Breast epithelium (tissue), 4 donors: ENCODE results near the gene MON2. TPM values are rescaled to one million over a fixed set of nuclear protein-coding genes. Genes with fewer than 3 reads are reported as not detected.

Source experiments
- DNase-seq, 2 donors: peaks; one replicate each; pipeline ENCODE4 v3.0.0-alpha.2; 2019; ENCODE audit warnings: low spot score in 2 of 2
- H3K27ac ChIP-seq, 2 donors: fragments of 200-600 bp; sonication (generic) in 1 of 2; one replicate each; pipeline ENCODE4 v1.5.1; 2016 to 2019; ENCODE audit warnings: mild to moderate bottlenecking in 1 of 2
- H3K27me3 ChIP-seq, 2 donors: fragments of 200-600 bp; sonication (generic) in 1 of 2; one replicate each; pipeline versions ENCODE4 v1.5.1 to v1.6.0; 2017 to 2019; ENCODE audit warnings: control low read depth in 1 of 2, mild to moderate bottlenecking in 1 of 2
- H3K36me3 ChIP-seq: fragments of 200-600 bp; one replicate; pipeline ENCODE4 v1.5.1; 2019
- H3K4me1 ChIP-seq, 2 donors: fragments of 200-600 bp; sonication (generic); one replicate each; pipeline ENCODE4 v1.5.1; 2016 to 2019; ENCODE audit warnings: control low read depth in 1 of 2
- H3K4me3 ChIP-seq, 3 donors: fragments of 200-600 bp; sonication (generic); 1 replicate in 2 of 3; 2 replicates in 1 of 3; pipeline ENCODE4 v1.5.1; 2016 to 2019; ENCODE audit warnings: mild to moderate bottlenecking in 3 of 3, moderate library complexity in 2 of 3
- H3K9me3 ChIP-seq, 2 donors: fragments of 200-600 bp; sonication (generic) in 1 of 2; one replicate each; pipeline ENCODE4 v1.5.1; 2016 to 2019; ENCODE audit warnings: control low read depth in 1 of 2
- POLR2A ChIP-seq: fragments of 450-650 bp; IDR thresholded peaks from one replicate; pipeline ENCODE4 v1.6.1; 2016; ENCODE audit warnings: antibody characterized with exemption, mild to moderate bottlenecking, moderate library complexity
- POLR2AphosphoS5 ChIP-seq, 3 donors: sonication (generic); formaldehyde crosslinking; IDR thresholded peaks; one replicate each; pipeline ENCODE4 v1.6.1; 2017; ENCODE audit warnings: antibody characterized with exemption in 3 of 3
- intact Hi-C: fragments of 100-400 bp; cut with DNase I; formaldehyde crosslinking; loops from one replicate; pipeline ENCODE4 v1.15.1; 2023; ENCODE audit warnings: low total_unique reads
- total RNA-seq, 3 donors: library from RNA; depleted of rRNA; stranded (reverse); fragments of >200 nt; gene quantifications; one replicate each; pipeline ENCODE4 v1.1.0, GENCODE V29; 2016
- TF ChIP-seq, protein P1 (sequence below), 3 donors: fragments of 450-650 bp; IDR thresholded peaks; one replicate each; pipeline ENCODE4 v1.5.1; 2016 to 2017; ENCODE audit warnings: antibody characterized with exemption in 3 of 3, mild to moderate bottlenecking in 3 of 3, moderate library complexity in 3 of 3

Gene MON2
- total RNA-seq, 3 donors from 2014 or later: 85.0 to 162 (median 123) TPM

GRCh38 chr12:62582065-62582366 is 115.4 kb downstream of the MON2 start:
- Histone ChIP-seq H3K27me3 (no peaks in the 10 kb centered on the region), H3K9me3 (no peaks in the 10 kb centered on the region), H3K4me3 (no peak overlapping the region), H3K27ac (no peak overlapping the region), H3K4me1 (no peaks in the 10 kb centered on the region), H3K36me3 (no peaks in the 10 kb centered on the region)
- intact Hi-C loops: no loop called here
- TF ChIP-seq, protein P1, sequence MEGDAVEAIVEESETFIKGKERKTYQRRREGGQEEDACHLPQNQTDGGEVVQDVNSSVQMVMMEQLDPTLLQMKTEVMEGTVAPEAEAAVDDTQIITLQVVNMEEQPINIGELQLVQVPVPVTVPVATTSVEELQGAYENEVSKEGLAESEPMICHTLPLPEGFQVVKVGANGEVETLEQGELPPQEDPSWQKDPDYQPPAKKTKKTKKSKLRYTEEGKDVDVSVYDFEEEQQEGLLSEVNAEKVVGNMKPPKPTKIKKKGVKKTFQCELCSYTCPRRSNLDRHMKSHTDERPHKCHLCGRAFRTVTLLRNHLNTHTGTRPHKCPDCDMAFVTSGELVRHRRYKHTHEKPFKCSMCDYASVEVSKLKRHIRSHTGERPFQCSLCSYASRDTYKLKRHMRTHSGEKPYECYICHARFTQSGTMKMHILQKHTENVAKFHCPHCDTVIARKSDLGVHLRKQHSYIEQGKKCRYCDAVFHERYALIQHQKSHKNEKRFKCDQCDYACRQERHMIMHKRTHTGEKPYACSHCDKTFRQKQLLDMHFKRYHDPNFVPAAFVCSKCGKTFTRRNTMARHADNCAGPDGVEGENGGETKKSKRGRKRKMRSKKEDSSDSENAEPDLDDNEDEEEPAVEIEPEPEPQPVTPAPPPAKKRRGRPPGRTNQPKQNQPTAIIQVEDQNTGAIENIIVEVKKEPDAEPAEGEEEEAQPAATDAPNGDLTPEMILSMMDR (IDR thresholded peaks at IDR 0.05): no peak
- TF ChIP-seq POLR2A (no peak), POLR2AphosphoS5 (IDR thresholded peaks at IDR 0.05) (no peak)
- DNase-seq: no peak

DNA sequence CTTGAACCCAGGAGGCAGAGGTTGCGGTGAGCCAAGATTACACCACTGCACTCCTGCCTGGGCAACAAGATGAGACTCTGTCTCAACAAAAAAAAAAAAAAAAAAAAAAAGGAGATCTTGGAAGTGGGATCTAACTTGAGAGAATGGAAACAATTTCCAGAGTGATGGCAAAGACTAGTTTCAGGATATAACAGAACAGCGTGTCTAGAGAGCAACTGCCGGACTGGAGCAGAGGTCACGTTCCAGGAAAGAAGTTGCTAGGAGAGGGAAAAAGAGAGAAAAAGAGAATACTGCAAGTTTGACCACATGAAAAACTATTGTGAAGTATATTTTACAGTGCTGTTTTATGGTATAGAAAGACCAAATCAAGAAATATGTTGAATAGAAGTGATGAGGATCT is 118.0 kb downstream of the MON2 start:
- intact Hi-C loops: no loop called here
- Histone ChIP-seq H3K4me1 (no peaks in the 10 kb centered on the region), H3K36me3 (no peaks in the 10 kb centered on the region), H3K27ac (no peak overlapping the region), H3K9me3 (no peaks in the 10 kb centered on the region), H3K4me3 (no peak overlapping the region), H3K27me3 (no peaks in the 10 kb centered on the region)
- TF ChIP-seq POLR2A (no peak), POLR2AphosphoS5 (IDR thresholded peaks at IDR 0.05) (no peak)
- TF ChIP-seq, protein P1 (IDR thresholded peaks at IDR 0.05): no peak
- no peak for DNase-seq

GRCh38 chr12:62586850-62587249 is 120.2 kb downstream of the MON2 start:
- no peak for DNase-seq
- no peaks in the 10 kb centered on the region for H3K9me3 ChIP-seq
- H3K4me1 ChIP-seq: no peaks in the 10 kb centered on the region
- no peaks in the 10 kb centered on the region for H3K27me3 ChIP-seq
- H3K27ac ChIP-seq: no peak overlapping the region
- intact Hi-C loops: no loop called here
- no peaks in the 10 kb centered on the region for H3K36me3 ChIP-seq
- H3K4me3 ChIP-seq: no peak overlapping the region
- TF ChIP-seq POLR2A (no peak), POLR2AphosphoS5 (IDR thresholded peaks at IDR 0.05) (no peak)

DNA sequence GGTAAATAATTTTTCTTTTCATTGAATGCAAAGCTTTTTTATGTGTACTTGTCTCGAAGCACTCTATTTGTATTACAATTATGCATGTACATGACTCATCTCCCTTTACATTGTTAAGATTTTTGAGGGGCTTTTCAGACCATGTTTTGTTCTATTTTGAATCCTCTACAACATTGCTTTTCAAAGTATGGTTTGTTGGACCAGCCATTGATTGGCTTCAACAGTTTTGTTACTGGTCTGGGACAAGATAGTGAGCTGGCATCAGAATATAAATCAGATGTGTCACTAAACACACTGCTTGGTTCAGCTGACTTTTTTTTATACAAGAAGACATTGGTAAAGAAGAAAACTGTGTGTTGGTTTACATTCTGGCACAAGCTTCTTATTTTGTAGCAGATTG is 122.3 kb downstream of the MON2 start:
- Histone ChIP-seq H3K27ac (no peak overlapping the region), H3K9me3 (no peaks in the 10 kb centered on the region), H3K4me1 (no peaks in the 10 kb centered on the region), H3K27me3 (no peaks in the 10 kb centered on the region), H3K36me3 (no peaks in the 10 kb centered on the region), H3K4me3 (no peak overlapping the region)
- intact Hi-C loops: no loop called here
- no peak for TF ChIP-seq POLR2AphosphoS5 (IDR thresholded peaks at IDR 0.05)
- TF ChIP-seq, protein P1 (IDR thresholded peaks at IDR 0.05): no peak
- TF ChIP-seq POLR2A: no peak
- DNase-seq: no peak

- H3K27ac ChIP-seq: no peak overlapping the region
Measured at GRCh38 chr12:62597253-62597652, 130.6 kb downstream of the MON2 start.

More at GRCh38 chr12:62597253-62597652, 130.6 kb downstream of the MON2 start:
- H3K9me3 ChIP-seq: no peaks in the 10 kb centered on the region
- TF ChIP-seq POLR2AphosphoS5 (IDR thresholded peaks at IDR 0.05) (no peak), POLR2A (no peak)
- TF ChIP-seq, protein P1 (IDR thresholded peaks at IDR 0.05): no peak
- no peaks in the 10 kb centered on the region for H3K4me1 ChIP-seq
- intact Hi-C loops: no loop called here
- DNase-seq: no peak
- H3K36me3 ChIP-seq: no peaks in the 10 kb centered on the region
- no peak overlapping the region for H3K4me3 ChIP-seq
- no peaks in the 10 kb centered on the region for H3K27me3 ChIP-seq
